Panc1 (cell line): ENCODE data around the gene OPN5. TPM values are rescaled to one million over a fixed set of nuclear protein-coding genes. Genes with fewer than 3 reads are reported as not detected.

Source experiments
- ATAC-seq: fragments of 200-7000 bp; cut with Tn5 transposase; 2 replicates; pipeline ENCODE4 v1.9.1; 2020; ENCODE audit warnings: mild to moderate bottlenecking, moderate library complexity
- BruUV-seq: library from RNA; stranded (reverse); fragments of 400-500 nt; replicated peaks from 2 replicates; lab custom pipeline; 2021; lab: Mats Ljungman, UMichigan
- CTCF ChIA-PET: fragments of 300-600 bp; sonication (Branson Sonifier 250); formaldehyde crosslinking; loops from one replicate; lab custom pipeline; 2022; ENCODE audit warnings: antibody characterized with exemption; lab: Charles Lee
- POLR2A ChIA-PET: fragments of 300-600 bp; sonication (Branson Sonifier 250); formaldehyde crosslinking; loops from one replicate; lab custom pipeline; 2022; ENCODE audit warnings: antibody characterized with exemption; lab: Charles Lee
- DNase-seq: peaks from one replicate; pipeline ENCODE4 v3.0.0-alpha.2; 2010; ENCODE audit warnings: low read depth, low spot score
- H3K27ac ChIP-seq: 2 replicates; pipeline ENCODE4 v1.5.1; 2011; ENCODE audit warnings: mild to moderate bottlenecking, low read length, inconsistent platforms
- H3K27me3 ChIP-seq: fragments of 200-500 bp; sonication (Bioruptor generic); 2 replicates; pipeline ENCODE4 v1.6.0; 2014; ENCODE audit warnings: low read length, inconsistent platforms; ENCODE audit not compliant: control insufficient read depth, insufficient read depth
- H3K36me3 ChIP-seq: fragments of 200-500 bp; sonication (Bioruptor generic); 2 replicates; pipeline ENCODE4 v1.5.1; 2014; ENCODE audit warnings: inconsistent platforms, mild to moderate bottlenecking, low read length, moderate library complexity; ENCODE audit not compliant: control insufficient read depth, insufficient read depth
- H3K4me1 ChIP-seq: 2 replicates; pipeline ENCODE4 v1.5.1; 2011; ENCODE audit warnings: inconsistent platforms, mild to moderate bottlenecking, low read length, moderate library complexity; ENCODE audit not compliant: control insufficient read depth, insufficient read depth
- H3K4me3 ChIP-seq, 2 experiments: 2 replicates each; pipeline ENCODE4 v1.5.1; 2011 to 2012; ENCODE audit warnings: low read depth in 2 of 2, low read length in 2 of 2, mild to moderate bottlenecking in 2 of 2, inconsistent platforms in 1 of 2, moderate library complexity in 1 of 2
- H3K9me3 ChIP-seq: fragments of 200-500 bp; sonication (Bioruptor generic); 2 replicates; pipeline ENCODE4 v1.5.1; 2014; ENCODE audit warnings: low read depth, mild to moderate bottlenecking, inconsistent platforms, low read length, moderate library complexity; ENCODE audit not compliant: control insufficient read depth, insufficient read depth
- CTCF ChIP-seq: fragments of 450-650 bp; IDR thresholded peaks from 2 replicates; pipeline ENCODE4 v1.5.1; 2017; ENCODE audit warnings: mild to moderate bottlenecking
- POLR2AphosphoS5 ChIP-seq: IDR thresholded peaks from 2 replicates; pipeline ENCODE4 v1.6.1; 2012; ENCODE audit warnings: mild to moderate bottlenecking, low read depth, low read length, moderate library complexity
- REST ChIP-seq, 2 experiments: IDR thresholded peaks; 2 replicates each; pipeline ENCODE4 v1.6.1; 2011 to 2012; ENCODE audit warnings: low read depth in 2 of 2, control low read depth in 1 of 2, low read length in 1 of 2, mild to moderate bottlenecking in 1 of 2, moderate library complexity in 1 of 2; ENCODE audit not compliant: insufficient read depth in 1 of 2
- SIN3A ChIP-seq: IDR thresholded peaks from 2 replicates; pipeline ENCODE4 v1.6.1; 2012; ENCODE audit warnings: low read depth, mild to moderate bottlenecking, low read length, moderate library complexity, borderline replicate concordance; ENCODE audit not compliant: insufficient read depth
- TCF7L2 ChIP-seq: IDR thresholded peaks from 2 replicates; pipeline ENCODE4 v1.6.1; 2011; ENCODE audit warnings: mild to moderate bottlenecking, low read depth, low read length, inconsistent platforms
- in situ Hi-C: cut with HindIII; loops from 2 replicates; pipeline ENCODE4 v1.10.0; 2016; ENCODE audit warnings: low sequenced_read_pairs, low pct_unique_long_range_greater_than_20kb
- intact Hi-C: fragments of 100-400 bp; cut with micrococcal nuclease; formaldehyde crosslinking; loops from one replicate; pipeline ENCODE4 v1.10.0; 2022; ENCODE audit not compliant: unreplicated experiment
- total RNA-seq: library from RNA; stranded (reverse); gene quantifications from one replicate; pipeline ENCODE4 v1.2.1, GENCODE V29; 2021; ENCODE audit not compliant: unreplicated experiment

OPN5 gene
- total RNA-seq, 1 experiment from 2014 or later = not detected

GRCh38 chr6:47834196-47834595 is 52.4 kb downstream of the OPN5 start:
- no peaks in the 10 kb centered on the region for H3K4me1 ChIP-seq
- POLR2A ChIA-PET = no interaction called here
- intact Hi-C loops = no loop called here
- H3K27ac ChIP-seq = no peak overlapping the region
- ATAC-seq = no peak
- H3K27me3 ChIP-seq = no peaks in the 10 kb centered on the region
- no peak for DNase-seq
- H3K36me3 ChIP-seq = no peaks in the 10 kb centered on the region
- no peak overlapping the region for H3K4me3 ChIP-seq
- BruUV-seq = no TSS peak
- in situ Hi-C loops = no loop called here
- TF ChIP-seq CTCF (no peak), REST (IDR thresholded peaks at IDR 0.05; ENCODE audit: insufficient read depth in 1 of 2, low read depth in 2 of 2, low read length in 1 of 2) (no peak)
- CTCF ChIA-PET = no interaction called here
- no peaks in the 10 kb centered on the region for H3K9me3 ChIP-seq

- Histone ChIP-seq H3K27ac (no peak overlapping the region), H3K27me3 (no peaks in the 10 kb centered on the region), H3K4me1 (no peaks in the 10 kb centered on the region), H3K4me3 (no peak overlapping the region), H3K9me3 (no peaks in the 10 kb centered on the region), H3K36me3 (no peaks in the 10 kb centered on the region)
- DNase-seq (no peak), ATAC-seq (no peak)
- no peak for TF ChIP-seq REST (IDR thresholded peaks at IDR 0.05; ENCODE audit: insufficient read depth in 1 of 2, low read depth in 2 of 2, low read length in 1 of 2)
- no peak for TF ChIP-seq POLR2AphosphoS5
- TF ChIP-seq CTCF = no peak
- TF ChIP-seq SIN3A = no peak
- TF ChIP-seq TCF7L2 = no peak
- no TSS peak for BruUV-seq
- ChIA-PET POLR2A (no interaction called here), CTCF (no interaction called here)
- intact Hi-C loops (no loop called here), in situ Hi-C loops (no loop called here)
Measured at GRCh38 chr6:47836046-47836445, 54.2 kb downstream of the OPN5 start.
